IgD-negative memory B cell (primary cell): ENCODE data around the gene USP4. TPM values are rescaled to one million over a fixed set of nuclear protein-coding genes. Genes with fewer than 3 reads are reported as not detected.
A peak's percentile ranks its signal among the peaks of the same experiment; 100 is the strongest.
"Not testable (repeated sequence)": the region's sequence is repeated elsewhere in the genome, so short reads cannot be mapped to it uniquely, and the experiment has no call there.

Experiments used
- H3K27ac Mint-ChIP-seq, 3 donors: one replicate each; pipeline ENCODE4 v1.8.0; 2020 to 2022; ENCODE audit warnings: mild to moderate bottlenecking in 3 of 3, mixed read lengths in 3 of 3, moderate library complexity in 1 of 3
- H3K27me3 Mint-ChIP-seq: one replicate; pipeline ENCODE4 v1.8.0; 2021; ENCODE audit warnings: mixed read lengths
- H3K36me3 Mint-ChIP-seq: one replicate; pipeline ENCODE4 v1.8.0; 2020; ENCODE audit warnings: mild to moderate bottlenecking, mixed read lengths
- H3K4me1 Mint-ChIP-seq, 3 donors: one replicate each; pipeline ENCODE4 v1.8.0; 2020 to 2022; ENCODE audit warnings: mixed read lengths in 3 of 3, mild to moderate bottlenecking in 1 of 3
- H3K4me3 Mint-ChIP-seq, 4 donors: one replicate each; pipeline ENCODE4 v1.8.0; 2020 to 2022; ENCODE audit warnings: mild to moderate bottlenecking in 4 of 4, mixed read lengths in 4 of 4, moderate library complexity in 3 of 4
- H3K9me3 Mint-ChIP-seq, 3 donors: one replicate each; pipeline ENCODE4 v1.8.0; 2020 to 2021; ENCODE audit warnings: mixed read lengths in 3 of 3, mild to moderate bottlenecking in 1 of 3
- polyA plus RNA-seq: library from polyadenylated mRNA; unstranded; fragments of 300-500 nt; fragmentation: Illumina TruSeq; gene quantifications from one replicate; pipeline ENCODE4 v1.2.3, GENCODE V29; 2021

USP4 gene
- polyA plus RNA-seq, 1 donor from 2014 or later, result 55.0 TPM

DNA sequence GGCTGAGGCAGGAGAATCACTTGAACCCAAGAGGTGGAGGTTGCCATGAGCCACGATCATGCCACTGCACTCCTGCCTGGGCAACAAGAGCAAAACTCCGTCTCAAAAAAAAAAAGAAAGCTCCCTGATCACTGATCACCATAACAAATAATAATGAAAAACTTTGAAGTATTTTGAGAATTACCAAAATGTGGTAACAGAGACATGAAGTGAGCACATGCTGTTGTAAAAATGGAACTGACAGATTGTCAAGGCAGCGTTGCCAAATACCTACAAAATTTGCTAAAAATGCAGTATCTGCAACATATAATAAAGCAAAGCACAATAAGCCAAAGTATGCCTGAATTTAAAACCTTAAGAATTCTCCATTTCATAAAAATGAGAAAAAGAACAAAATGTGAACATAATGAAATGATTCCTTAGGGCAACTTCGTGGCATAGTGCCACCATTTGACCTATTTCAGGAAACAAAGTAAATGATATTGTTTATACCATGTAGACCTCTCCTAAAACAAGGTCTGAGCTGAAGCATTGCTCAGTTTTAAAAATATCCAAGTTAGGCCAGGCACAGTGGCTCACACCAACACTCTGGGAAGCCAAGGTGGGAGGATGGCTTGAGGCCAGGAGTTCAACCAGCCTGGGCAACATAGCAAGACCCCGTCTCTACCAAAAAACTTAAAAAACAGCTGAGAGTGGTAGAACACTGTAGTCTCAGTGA is 5.8 kb downstream of the USP4 start:
- Mint-ChIP-seq H3K9me3 (no peaks in the 10 kb centered on the region), H3K27me3 (no peaks in the 10 kb centered on the region), H3K27ac (peak overlapping the region in 1 of 3 donors; percentile 58), H3K36me3 (peaks cover 5% of the 10 kb centered on the region), H3K4me1 (peaks cover 11 to 26% (median 13%) of the 10 kb centered on the region in 3 donors), H3K4me3 (peak overlapping the region in 1 of 4 donors; percentile 79)

DNA sequence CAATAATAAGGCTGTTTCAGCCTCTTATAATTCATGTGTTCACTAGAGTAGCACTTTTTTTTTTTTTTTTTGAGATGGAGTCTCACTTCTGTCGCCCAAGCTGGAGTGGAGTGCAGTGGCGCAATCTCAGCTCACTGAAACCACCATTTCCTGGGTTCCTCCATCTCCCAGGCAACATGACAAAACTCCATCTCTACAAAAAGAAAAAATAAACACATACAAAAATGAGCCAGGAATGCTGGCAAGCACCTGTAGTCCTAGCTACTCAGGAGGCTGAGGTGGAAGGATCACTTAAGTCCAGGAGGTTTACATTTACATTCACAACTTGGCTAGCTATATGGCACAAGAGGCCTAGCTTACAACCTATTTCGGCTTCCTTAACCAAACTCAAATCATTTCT is 6.8 kb downstream of the USP4 start:
- peaks cover 5% of the 10 kb centered on the region for H3K36me3 Mint-ChIP-seq
- H3K9me3 Mint-ChIP-seq, result no peaks in the 10 kb centered on the region
- H3K27ac Mint-ChIP-seq, result peak overlapping the region in 1 of 3 donors; percentile 67
- H3K4me1 Mint-ChIP-seq, result peaks cover 6 to 16% (median 8%) of the 10 kb centered on the region in 3 donors
- no peak overlapping the region for H3K4me3 Mint-ChIP-seq
- no peaks in the 10 kb centered on the region for H3K27me3 Mint-ChIP-seq

DNA sequence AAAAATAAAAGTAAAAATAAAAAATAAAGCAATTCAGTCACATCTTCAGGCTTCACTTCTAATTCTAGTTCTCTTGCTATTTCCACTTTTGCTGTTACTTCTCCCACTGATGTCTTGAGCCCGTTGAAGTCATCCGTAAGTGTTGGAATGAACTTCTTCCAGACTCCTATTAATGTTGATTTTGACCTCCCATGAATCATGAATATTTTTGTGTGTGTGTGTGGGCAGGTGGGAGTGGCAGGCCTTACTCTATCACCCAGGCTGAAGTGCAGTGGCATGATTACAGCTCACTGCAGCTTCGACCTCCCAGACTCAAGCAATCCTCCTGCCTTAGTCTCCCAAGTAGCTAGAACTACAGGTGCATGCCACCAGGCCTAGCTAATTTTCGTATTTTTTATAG is 10.7 kb downstream of the USP4 start:
- no peak overlapping the region for H3K27ac Mint-ChIP-seq
- H3K27me3 Mint-ChIP-seq, result no peaks in the 10 kb centered on the region
- peaks cover 5% of the 10 kb centered on the region for H3K36me3 Mint-ChIP-seq
- no peak overlapping the region for H3K4me3 Mint-ChIP-seq
- H3K4me1 Mint-ChIP-seq, result peaks cover 0 to 4% (median 3%) of the 10 kb centered on the region in 3 donors
- no peaks in the 10 kb centered on the region for H3K9me3 Mint-ChIP-seq

DNA sequence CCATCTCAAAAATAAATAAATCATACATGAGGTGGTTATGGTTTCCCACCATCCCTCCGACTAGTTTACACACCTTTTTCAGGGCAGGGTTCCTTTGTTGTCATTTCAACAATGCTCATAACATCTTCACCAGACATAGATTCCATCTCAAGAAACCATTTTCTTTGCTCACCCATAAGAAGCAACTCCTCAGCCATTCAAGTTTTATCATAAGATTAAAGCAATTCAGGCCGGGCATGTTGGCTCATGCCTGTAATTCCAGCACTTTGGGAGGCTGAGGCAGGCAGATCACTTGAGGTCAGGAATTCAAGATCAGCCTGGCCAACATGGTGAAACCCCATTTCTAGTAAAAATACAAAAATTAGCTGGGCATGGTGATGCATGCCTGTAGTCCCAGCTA is 11.5 kb downstream of the USP4 start:
- H3K4me1 Mint-ChIP-seq, H3K27me3 Mint-ChIP-seq, H3K27ac Mint-ChIP-seq, H3K9me3 Mint-ChIP-seq, H3K36me3 Mint-ChIP-seq: not testable (repeated sequence)
- peak overlapping the region in 1 of 4 donors; percentile 22 for H3K4me3 Mint-ChIP-seq

DNA sequence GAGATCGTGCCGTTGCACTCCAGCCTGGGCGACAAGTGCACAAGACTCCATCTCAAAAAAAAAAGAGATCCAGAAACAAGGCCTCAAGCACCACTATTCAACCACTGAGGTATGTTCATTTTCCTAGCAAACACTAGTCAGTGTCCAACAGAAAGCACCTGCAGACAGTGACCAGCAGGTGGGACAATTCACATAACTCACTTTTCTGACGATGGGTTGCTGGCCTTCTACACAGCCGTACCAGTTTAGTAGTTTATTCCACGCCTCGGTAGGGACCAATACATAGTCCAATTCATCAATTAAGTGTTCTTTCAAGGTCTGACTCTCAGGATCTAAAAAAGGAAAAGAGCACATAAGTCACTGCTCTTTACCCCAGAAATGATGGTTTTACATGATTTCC is 12.4 kb downstream of the USP4 start:
- Mint-ChIP-seq H3K4me1 (peaks cover 0 to 2% (median 0%) of the 10 kb centered on the region in 3 donors), H3K9me3 (no peaks in the 10 kb centered on the region), H3K36me3 (peaks cover 5% of the 10 kb centered on the region), H3K27me3 (no peaks in the 10 kb centered on the region), H3K27ac (no peak overlapping the region), H3K4me3 (no peak overlapping the region)

DNA sequence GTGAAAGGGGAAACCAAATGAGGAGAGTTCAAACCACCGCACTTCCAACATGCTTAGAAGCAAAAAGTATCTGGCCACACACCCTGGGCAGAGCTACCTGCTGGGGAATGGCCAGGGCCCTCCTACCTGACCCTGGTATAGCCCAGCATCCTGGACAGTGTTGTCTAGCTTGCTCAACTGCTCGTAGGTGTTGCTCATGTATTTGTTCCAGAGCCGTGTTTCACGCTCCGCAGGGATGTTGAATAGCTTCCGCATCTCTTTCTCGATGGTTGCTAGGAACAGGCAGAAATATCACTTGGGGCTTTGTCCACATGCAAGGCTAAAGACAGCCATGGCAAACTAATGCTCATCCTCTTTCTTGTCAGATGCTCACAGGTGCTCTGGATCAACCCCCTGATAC is 15.1 kb downstream of the USP4 start:
- Mint-ChIP-seq H3K36me3 (peaks cover 3% of the 10 kb centered on the region), H3K27ac (no peak overlapping the region), H3K9me3 (no peaks in the 10 kb centered on the region), H3K27me3 (no peaks in the 10 kb centered on the region), H3K4me1 (peaks cover 0 to 2% (median 0%) of the 10 kb centered on the region in 3 donors), H3K4me3 (no peak overlapping the region)

DNA sequence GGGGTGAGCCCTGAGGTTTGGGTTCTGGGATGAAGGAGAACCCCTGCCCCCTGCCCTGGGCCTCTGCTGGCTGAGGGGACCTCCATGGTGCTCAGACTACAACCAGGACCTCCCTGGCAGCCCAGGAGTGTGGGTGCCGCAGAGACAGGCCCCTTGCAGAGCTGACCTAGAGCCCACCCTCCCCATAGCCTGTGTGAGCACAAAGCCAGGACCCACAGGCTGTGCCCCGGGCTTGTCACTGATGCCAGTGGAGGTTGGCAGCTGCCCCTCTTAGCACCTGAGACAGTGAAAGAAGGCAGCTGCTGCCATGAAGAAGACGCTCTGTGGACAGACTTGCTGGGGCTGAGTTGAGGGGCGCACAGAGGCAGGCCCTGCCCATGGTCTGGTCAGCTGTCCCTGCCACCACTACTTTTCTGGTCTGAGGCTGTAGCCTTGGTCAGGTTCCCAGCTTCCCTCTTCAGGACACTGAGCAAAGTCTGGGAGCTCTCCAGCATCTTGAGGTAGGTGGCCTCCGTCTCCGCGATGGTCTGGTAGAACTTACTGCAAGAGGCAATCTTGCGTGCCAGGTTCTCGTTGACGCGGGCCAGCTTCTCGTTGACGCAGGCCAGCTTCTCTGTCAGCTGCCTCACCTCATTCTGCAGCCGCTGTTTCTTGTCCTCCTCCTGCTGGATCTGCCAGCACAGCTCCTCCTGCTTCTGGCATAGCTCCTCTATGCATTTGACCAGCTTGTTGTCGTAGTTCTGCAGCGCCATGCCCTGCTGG is 23.0 kb downstream of the USP4 start:
- Mint-ChIP-seq H3K9me3 (no peaks in the 10 kb centered on the region), H3K27me3 (no peaks in the 10 kb centered on the region), H3K27ac (no peak overlapping the region), H3K36me3 (no peaks in the 10 kb centered on the region), H3K4me3 (no peak overlapping the region), H3K4me1 (no peaks in the 10 kb centered on the region)

DNA sequence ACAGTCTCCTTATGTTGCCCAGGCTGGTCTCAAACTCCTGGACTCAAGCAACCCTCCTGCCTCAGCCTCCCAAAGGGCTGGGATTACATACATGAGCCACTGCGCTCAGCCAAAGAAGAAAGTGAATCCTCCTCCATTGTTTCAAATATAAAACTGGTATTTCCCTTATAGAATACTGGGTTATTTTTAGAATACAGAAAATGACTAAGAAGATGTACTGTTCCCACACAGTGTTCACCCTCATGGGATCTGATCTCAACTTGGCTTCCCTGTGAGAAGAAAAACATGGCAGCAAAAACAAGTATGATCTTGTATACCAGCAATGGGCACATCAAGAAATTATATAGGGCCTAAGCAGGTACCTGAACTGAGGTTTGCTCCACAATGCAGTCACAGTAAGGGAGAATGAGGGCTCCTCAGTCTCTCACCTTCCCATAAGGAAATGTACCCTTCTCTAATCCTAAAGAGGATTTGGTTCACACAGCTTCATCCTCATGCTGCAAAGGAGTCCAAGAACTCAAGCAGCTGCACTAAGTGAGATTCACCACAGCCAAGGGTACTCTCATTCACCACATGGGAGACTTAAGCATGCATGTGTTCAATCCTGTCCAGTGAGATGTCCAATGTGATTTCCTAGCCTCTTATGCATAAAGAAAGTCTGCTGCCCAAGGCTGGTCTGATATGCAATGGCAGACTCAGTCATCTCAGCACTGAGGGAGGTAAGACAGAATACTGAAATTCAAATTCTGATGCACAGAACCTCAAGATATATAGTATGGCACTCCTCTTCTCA is 25.8 kb downstream of the USP4 start:
- H3K9me3 Mint-ChIP-seq, result no peaks in the 10 kb centered on the region
- H3K4me1 Mint-ChIP-seq, result no peaks in the 10 kb centered on the region
- no peaks in the 10 kb centered on the region for H3K27me3 Mint-ChIP-seq
- H3K36me3 Mint-ChIP-seq, result peaks cover 1% of the 10 kb centered on the region
- H3K27ac Mint-ChIP-seq, result no peak overlapping the region
- H3K4me3 Mint-ChIP-seq, result no peak overlapping the region

DNA sequence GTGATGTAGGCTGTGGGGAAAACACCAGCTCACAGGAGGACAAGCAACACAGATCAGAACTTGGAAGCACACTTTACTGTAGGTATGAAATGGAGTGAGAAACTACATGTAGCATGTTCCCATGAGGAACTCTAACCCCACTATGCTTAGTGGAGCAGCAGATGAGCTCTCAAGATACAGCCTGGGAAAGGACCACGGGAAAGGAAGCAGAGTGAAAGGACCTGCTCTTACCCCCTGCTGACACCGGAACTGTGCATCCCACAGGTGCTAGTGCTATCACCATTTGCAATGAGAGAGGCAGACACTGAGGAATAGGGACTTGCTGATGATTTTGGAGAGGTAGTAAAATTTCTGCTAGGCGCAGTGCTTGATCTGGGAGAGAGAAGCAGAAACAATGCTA is 28.6 kb downstream of the USP4 start:
- H3K27ac Mint-ChIP-seq, result peak overlapping the region in 1 of 3 donors; percentile 5

DNA sequence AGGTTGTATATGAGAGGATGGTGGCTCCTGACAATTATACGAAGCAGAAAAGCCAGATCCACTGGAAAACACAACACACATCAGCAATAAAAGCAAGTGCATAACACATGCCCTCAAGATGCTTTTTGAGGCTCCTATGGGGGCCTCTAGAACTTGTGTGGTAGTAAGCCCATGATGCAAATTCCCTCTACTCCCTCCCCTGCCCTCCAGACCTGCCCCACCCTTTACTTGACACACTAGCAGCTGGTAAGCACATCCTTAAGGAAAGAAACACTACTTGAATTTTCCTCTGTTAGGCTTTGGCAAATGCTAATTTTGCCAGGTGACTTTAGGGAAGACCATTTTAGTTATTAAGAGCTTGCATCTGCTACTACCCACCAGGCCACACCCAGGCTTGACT is 29.2 kb downstream of the USP4 start:
- H3K9me3 Mint-ChIP-seq, result no peaks in the 10 kb centered on the region
- H3K4me3 Mint-ChIP-seq, result no peak overlapping the region
- H3K27ac Mint-ChIP-seq, result no peak overlapping the region
- peaks cover 0 to 1% (median 0%) of the 10 kb centered on the region in 3 donors for H3K4me1 Mint-ChIP-seq
- no peaks in the 10 kb centered on the region for H3K27me3 Mint-ChIP-seq
- H3K36me3 Mint-ChIP-seq, result peaks cover 4% of the 10 kb centered on the region

More for the DNA sequence above, 28.6 kb downstream of the USP4 start:
- Mint-ChIP-seq H3K9me3 (no peaks in the 10 kb centered on the region), H3K36me3 (peaks cover 3% of the 10 kb centered on the region), H3K4me1 (peaks cover 0 to 1% (median 0%) of the 10 kb centered on the region in 3 donors), H3K27me3 (no peaks in the 10 kb centered on the region), H3K4me3 (no peak overlapping the region)

DNA sequence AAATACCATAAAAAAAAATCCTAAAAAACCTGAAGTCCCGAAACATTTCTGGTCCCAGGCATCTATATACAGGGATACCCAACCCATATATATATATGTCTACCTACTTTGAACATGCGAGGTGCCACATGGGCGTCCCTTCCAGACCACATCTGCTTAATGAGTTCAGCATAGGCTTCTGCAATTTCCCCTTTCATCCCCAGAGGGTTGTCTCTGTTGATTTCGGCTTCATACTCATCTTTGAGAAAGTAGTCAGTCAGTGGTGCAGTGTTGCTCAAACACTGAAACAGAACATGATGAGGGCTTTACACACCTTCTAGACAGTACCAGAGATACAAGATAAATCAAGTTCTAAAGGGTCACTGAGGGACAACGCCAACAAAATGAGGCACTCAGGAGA is 34.2 kb downstream of the USP4 start:
- H3K4me3 Mint-ChIP-seq, result no peak overlapping the region
- H3K27ac Mint-ChIP-seq, result peak overlapping the region in 1 of 3 donors; percentile 50
- peaks cover 0 to 1% (median 0%) of the 10 kb centered on the region in 3 donors for H3K4me1 Mint-ChIP-seq
- no peaks in the 10 kb centered on the region for H3K27me3 Mint-ChIP-seq
- peaks cover 6% of the 10 kb centered on the region for H3K36me3 Mint-ChIP-seq
- H3K9me3 Mint-ChIP-seq, result no peaks in the 10 kb centered on the region

DNA sequence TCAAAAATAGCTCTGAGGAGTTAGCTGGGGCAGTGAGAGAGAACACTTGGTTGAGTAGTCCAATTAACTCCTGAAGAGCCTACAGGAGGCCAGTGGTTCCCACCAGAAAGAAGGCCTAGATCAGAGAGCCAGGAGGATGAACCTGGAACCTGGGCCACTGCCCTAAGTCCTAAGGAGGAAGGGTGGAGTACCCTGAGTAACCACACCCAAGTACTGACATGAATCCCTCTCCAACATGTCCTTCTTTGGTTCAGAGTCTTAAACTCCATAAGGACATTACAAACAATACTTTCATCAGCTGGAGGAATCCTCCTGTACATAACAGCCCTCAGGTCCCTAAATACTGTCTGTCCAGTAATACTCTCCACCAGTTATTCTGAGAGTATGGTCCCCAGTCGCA is 37.2 kb downstream of the USP4 start:
- Mint-ChIP-seq H3K27ac (peak overlapping the region in 1 of 3 donors; percentile 48), H3K36me3 (peaks cover 4% of the 10 kb centered on the region)

DNA sequence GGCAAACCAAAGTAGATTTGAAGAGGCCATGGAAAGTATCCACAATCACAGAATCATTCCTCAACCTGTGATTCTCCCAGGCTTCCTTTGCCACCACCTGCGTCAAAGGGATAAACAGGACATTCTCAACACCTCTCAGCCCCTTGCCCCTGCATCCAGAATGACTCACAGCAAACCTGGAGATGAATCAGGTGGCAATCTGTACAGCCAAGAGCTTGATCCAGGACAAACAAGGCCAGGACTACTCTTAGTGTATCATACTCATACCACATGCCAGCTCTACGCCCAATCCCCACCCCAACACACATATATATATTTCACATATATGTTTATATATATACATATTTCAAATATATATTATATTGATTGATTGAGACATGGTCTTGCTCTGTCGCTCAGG is 39.3 kb downstream of the USP4 start:
- Mint-ChIP-seq H3K4me3 (no peak overlapping the region), H3K4me1 (no peaks in the 10 kb centered on the region), H3K9me3 (no peaks in the 10 kb centered on the region), H3K27ac (peak overlapping the region in 1 of 3 donors; percentile 25), H3K27me3 (no peaks in the 10 kb centered on the region), H3K36me3 (peaks cover 4% of the 10 kb centered on the region)

More for the DNA sequence above, 37.2 kb downstream of the USP4 start:
- Mint-ChIP-seq H3K4me3 (no peak overlapping the region), H3K27me3 (no peaks in the 10 kb centered on the region), H3K9me3 (no peaks in the 10 kb centered on the region), H3K4me1 (no peaks in the 10 kb centered on the region)

DNA sequence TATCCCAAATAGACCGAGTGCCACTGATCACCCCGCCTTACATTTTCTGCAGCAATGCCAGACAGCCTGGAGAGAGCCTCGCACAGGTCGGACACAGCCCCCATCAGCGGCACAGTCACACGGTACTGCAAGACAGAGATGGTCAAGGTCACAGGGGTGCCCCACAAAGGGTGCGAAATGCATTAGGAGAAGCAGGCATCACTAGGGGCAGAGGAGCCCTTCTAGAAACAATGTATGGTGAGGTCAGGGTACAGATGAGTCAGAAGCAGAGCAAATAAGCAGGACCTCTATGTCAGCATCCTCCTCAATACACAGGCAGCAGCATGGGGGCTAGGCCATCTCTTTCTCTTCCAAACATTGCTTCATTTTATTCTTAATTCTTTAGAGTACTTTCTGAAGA is 41.3 kb downstream of the USP4 start:
- Mint-ChIP-seq H3K4me3 (no peak overlapping the region), H3K27me3 (no peaks in the 10 kb centered on the region), H3K27ac (no peak overlapping the region), H3K4me1 (no peaks in the 10 kb centered on the region), H3K36me3 (peaks cover 3% of the 10 kb centered on the region), H3K9me3 (no peaks in the 10 kb centered on the region)

DNA sequence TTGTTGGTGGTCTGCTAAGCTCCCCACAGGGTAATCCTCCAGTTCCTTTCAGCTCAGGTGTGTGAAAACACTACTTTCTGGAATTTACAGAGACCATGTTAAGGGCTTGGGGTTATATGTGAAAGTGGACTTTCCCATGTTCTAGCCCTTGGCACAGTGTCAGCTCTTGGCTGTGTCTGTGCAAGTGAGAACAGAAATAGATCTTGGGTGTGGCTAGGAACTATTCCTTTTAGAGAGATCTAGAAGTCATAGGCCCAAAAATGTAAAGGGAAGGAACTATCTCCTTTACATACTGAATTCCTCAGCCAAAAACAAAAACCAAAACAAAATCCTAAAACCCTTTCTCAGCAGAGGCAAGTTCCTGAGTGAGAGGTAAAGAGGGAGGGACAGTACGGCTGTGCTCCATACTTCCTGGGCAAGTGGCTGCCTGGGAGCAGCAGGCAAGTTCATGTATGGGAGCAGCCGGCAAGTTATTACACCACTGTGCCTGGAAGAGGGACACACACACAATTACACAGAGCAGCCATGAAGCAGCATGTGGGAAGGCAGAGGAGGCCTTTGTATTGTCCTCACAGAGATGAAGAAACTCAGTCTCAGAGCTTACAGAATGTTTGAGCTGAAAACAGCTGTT is 43.0 kb downstream of the USP4 start:
- H3K27me3 Mint-ChIP-seq, result no peaks in the 10 kb centered on the region
- H3K36me3 Mint-ChIP-seq, result peaks cover 3% of the 10 kb centered on the region
- H3K4me1 Mint-ChIP-seq, result no peaks in the 10 kb centered on the region
- peak overlapping the region in 2 of 3 donors; percentile 1 to 86 for H3K27ac Mint-ChIP-seq
- H3K4me3 Mint-ChIP-seq, result no peak overlapping the region
- H3K9me3 Mint-ChIP-seq, result no peaks in the 10 kb centered on the region
